NCI-H345 treated with DMSO at 0.1 percent for 48 hours (cell line): Measurements from ENCODE around the gene MFSD2B.
"Not testable (repeated sequence)": the region's sequence is repeated elsewhere in the genome, so short reads cannot be mapped to it uniquely, and the experiment has no call there.

ENCODE experiments used
- DNase-seq: peaks from one replicate; lab custom pipeline; 2025; ENCODE audit not compliant: unreplicated experiment; lab: John Stamatoyannopoulos, UW

Gene MFSD2B, protein sequence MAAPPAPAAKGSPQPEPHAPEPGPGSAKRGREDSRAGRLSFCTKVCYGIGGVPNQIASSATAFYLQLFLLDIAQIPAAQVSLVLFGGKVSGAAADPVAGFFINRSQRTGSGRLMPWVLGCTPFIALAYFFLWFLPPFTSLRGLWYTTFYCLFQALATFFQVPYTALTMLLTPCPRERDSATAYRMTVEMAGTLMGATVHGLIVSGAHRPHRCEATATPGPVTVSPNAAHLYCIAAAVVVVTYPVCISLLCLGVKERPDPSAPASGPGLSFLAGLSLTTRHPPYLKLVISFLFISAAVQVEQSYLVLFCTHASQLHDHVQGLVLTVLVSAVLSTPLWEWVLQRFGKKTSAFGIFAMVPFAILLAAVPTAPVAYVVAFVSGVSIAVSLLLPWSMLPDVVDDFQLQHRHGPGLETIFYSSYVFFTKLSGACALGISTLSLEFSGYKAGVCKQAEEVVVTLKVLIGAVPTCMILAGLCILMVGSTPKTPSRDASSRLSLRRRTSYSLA

DNA sequence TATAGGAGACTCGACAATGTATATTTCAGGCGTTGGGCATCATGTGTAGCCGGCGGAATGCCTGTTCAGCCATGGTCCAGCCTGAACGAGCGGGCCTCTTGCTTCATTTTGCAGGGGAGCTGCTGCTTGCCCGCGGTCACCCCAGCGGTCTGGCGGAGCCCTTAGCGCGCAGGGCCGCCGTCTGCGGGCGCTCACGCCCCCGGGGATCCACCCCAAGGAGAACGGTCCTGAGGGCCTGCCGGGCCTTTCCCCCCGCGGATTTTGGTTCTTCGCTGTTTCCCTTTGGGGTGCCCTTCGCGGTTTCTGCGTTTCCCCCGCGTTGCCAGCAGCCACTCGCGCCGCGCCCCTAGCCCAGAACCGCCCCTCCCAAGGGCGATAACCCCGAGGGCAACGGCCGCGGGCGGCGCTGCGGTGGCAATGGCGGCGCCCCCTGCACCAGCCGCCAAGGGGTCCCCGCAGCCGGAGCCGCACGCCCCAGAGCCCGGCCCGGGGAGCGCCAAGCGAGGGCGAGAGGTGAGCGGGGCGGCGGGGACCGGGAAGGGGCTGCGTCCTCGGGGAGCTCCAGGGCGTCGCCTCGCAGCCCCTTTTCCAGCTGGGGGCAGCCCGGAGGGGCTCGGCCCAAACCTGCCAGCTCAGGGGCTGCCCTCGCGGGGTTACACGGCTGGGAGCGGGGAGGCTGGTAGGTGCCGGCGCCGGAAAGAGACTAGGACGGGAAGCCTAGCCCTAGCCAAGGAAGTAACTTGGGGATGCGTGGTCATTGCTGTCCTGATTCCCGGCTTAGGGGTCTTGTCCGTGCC lies at the start of gene MFSD2B:
Gene MFSD2B (plus strand): TSS at position 406 of the 797 bp plus-strand sequence. CDS start 12 bp downstream, at position 418.
- no peak for DNase-seq

DNA sequence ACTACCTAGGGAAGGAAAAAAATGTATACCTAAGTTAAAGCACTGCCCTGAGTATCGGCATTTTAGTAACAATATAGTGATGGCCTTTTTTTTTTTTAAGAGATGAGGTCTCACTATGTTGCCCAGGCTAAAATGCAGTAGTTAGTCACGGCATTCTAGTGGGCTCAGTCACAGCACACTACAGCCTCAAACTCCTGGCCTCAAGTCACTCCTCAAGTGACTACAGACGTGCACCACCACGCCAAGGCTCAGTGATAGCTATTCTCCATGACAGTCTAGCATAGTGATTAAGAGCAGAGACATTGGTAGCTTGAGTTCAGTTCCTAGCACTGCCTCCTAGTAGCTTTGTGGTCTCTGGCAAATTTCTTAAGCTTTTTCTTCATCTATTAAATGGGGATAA lies 42.0 kb upstream of the MFSD2B start:
- no peak for DNase-seq

DNA sequence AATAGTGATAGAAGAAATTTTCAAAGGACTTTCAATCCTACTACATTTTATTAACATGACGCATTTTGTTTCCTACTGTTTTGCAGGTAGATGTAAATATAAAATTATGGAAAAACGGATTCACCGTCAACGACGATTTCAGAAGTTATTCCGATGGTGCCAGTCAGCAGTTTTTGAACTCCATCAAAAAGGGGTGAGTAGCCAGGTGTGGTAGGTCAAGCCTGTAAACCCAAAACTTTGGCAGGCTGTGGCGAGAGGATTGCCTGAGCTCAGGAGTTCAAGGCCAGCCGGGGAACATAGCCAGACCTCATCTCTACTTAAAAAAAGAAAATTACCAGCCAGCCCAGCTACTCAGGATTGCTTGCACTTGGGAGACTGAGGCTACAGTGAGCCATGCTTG lies 33.0 kb upstream of the MFSD2B start:
- no peak for DNase-seq

DNA sequence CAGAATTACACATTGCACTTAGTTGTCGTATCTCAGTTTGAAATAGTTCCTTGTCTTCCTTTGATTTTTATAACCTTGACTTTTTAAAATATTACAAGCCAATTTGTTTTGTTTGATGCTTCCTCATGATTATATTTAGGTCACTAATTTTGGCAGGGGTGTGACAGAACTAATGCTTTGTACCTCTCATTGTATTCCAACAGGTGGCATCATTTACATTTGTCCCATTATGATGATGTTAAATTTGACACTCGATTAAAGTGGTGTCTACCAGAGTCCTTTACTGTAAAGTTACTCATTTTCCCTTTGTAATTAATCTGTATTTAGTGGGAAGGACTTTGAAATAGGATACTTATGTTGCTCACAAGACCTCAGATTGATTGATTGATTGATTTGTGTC lies 21.5 kb upstream of the MFSD2B start:
- DNase-seq: peak; percentile 14

DNA sequence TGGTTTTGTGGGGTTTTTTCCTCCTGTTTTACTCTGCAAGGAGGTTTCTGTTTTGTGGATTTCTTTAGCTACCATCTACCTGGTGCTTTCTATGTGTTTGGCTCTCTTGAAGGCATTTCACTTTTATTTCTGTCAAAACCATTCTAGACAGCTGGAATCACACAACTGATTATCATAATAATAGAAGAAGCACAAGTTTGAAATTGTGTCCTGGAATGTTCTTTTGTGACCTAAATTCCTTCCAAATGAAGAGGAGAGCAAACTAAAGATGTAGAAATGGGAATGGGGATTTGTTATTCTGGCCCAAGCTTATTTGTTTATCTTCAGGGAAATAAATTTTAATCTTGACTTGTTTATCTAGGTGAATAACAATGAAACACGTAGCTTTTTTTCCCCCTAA lies 17.0 kb upstream of the MFSD2B start:
- no peak for DNase-seq

DNA sequence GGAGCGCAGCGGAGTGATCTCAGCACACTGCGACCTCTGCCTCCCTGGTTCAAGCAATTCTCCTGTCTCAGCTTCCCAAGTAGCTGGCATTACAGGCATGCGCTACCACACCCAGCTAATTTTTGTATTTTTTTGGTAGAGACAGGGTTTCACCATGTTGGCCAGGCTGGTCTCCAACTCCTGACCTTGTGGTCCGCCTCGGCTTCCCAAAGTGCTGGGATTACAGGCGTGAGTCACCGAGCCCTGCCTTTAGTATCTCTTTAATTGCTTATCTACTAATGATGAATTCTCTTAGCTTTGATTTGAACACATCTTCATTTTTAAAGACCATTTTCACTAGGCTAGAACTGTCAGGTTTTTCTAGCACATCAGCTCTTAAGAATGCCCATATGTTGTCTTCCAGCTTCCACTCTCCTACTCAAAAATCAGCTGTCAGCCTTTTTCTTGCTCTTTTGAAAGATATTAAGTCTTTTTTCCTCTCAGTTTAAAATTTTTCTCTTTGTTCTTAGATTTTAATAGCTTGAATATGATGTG lies 16.1 kb upstream of the MFSD2B start:
- no peak for DNase-seq

DNA sequence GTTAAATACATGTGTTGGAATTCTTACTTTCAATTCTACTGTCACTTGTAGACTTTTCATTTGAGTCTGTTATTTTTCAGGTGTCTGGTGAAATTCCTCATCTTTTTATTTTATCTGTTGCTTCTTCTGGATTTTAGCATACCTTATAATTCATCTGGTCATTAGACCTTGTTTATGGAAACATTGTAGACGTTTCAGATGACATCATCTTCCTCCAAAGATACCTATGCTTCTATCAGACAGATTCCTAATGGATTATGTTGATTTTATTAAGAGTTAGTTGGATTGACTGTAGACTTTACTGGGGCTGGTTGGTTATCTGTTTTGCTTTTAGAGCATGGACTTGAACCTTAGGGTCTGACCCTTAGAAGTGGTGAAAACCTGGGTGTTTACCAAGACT lies 15.3 kb upstream of the MFSD2B start:
- DNase-seq: no peak

DNA sequence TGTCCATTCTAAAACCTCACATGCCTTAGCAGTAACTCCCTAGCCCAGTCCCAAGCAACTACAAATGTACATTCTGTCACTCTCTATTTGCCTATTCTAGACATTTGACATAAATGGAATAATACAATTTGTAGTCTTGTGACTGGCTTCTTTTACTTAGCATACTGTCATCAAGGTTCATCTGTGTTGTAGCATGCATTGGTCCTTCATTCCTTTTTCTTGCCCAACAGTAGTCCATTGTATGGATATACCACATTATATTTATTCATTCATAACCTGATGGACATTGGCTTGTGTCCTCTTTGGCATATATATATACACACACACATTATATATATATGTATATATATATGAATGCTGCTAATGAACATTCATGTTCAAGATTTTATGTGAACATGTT lies 2.2 kb upstream of the MFSD2B start:
- no peak for DNase-seq

DNA sequence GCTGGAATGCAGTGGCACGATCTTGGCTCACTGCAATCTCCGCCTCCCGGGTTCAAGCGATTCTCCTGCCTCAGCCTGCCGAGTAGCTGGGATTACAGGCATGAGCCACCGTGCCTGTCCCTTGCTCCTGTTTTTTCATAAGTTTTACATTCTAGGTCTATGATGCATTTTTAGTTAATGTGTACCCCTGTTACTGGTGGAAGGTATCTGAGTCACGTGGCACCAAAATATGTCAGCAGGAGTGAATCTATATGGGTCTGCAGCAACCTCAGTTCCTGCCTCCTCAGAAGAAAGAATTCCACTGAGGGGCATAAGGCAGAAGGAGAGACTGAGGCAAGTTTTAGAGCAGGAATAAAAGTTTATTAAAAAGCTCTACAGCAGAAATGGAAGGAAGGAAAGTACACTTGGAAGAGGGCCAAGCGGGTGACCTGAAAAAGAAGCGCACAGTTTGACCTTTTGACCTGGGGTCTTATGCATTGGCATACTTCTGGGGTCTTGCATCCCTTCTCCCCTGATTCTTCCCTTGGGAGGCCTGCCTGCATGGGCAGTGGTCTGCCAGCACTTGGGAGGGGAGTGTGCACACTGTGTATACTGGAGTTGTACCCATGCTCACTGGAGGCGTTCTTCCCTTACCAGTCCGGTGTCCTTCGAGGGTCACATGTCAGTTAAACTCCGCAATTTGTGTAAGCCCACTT lies 1.1 kb upstream of the MFSD2B start:
- no peak for DNase-seq

DNA sequence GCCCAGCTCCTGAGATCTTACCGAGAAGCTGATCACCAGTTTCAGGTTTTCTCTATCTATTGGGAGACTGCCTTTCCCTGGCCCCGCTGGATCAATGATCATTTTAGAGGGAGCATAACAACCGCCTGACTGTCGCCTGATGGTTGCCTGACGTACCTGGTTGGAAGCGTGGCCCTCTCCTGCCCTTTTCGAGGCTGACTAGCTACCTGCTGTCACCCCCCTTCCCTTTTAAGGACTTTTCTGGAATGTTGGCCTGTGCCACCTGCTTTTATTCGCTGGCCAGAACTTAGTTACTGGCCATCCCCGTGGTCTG lies 562 bp upstream of the MFSD2B start:
- DNase-seq: no peak

DNA sequence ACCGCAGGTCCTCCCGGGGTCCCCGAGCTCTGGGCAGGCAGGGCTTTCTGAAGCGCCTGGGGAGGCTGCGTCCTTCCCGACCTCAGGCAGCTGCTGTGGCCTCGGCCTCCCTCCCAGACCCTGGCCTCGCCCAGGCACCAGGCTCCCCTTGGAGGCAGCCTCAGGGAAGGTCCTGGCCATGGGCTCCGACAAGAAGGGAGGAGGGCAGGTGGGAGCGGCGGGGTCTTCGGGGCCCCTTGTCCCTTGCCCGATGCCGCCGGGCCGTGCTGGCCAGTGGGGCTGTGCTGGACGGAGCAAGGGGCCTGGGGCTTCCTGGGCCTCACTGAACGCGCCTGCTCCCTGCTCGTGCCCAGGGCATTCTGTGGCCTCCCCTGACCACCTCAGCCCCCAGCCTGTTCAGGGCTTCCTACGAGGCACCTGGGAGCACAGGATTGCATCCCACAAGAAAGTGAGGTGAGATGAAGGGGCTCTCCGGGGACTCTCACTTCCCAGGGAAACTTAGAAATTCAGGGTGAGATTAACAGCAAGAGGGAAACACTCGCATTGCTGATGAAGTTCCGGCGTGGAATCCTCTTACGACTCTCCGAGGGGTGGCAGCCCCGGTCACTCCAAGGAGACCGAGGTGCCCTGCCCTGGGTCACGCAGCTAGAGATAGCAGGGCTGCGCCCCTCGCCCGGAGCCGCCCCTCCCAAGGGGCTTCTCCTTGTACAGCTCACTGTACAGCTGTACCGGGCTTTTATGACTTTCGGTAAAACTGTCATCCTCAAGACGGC lies 778 bp downstream of the MFSD2B start:
- DNase-seq: no peak

DNA sequence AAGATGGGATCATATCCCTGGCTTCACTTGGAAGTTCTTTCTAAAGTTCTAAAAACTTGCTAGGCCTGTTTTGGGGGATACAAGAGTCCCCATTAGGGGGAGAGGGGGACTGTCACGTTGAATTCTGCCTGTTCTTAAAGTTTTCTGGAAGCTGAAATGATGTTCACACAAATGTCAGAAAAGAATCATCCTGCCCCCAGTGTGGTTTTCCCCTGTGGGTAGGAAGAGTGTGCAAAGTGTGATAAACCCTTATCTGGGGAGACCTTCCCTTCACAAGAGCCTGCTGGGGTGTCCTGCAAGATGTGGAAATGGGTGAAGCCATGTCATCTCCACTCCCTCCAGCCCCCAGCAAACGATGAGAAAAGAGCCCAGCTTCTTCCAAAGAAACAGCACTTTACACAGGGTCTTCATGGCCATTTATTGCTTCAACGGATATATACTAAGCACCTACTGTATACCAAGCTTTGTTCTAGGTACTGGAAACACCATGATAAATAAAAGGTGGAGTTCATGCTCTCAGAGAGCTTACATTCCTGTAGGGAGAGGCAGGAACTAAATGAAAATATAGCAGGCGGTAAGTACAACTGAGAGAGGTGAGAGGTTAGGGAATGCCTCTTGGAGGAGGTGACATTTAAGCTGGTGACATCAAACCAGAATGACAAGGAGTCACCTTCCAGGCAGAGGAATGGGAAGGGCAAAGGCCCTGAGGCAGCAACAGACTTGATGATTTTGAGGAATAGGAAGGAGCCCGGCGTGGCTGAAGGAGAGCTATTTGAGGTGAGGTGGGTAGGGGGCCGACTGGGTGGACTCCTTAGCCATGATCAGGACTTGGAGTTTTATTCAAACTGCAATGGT lies 1.6 kb downstream of the MFSD2B start:
- DNase-seq: no peak

DNA sequence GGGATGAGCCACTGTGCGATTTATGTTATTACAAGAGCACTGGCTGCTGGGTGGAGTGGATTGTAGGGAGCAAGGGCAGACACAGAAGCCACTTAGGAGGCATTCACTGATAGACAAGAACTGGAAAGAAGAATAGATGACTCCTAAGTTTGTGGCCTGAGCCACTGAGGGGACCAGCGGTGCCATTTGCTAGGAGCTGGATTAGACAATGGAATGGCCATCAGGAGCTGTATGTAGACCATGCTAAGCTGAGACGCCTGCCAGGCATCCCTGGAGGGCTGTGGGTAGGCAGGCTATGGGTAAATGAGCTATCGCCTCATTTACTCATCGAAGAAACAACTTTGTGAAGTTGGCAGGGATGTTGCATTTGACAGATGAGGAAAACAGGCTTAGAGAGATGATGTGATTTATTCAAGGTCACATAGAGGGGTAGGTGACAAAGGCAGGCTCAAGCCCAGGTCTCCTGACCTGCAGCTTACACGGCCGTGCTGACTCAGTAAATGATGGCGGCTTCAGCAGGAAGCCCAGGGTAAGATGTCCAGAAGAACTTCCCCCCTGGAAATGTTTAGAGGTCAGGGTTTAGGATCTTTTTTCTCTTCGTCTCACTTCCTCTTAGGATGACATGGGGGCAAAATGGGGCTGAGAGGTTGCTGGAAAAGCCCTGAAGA lies 2.8 kb downstream of the MFSD2B start:
- DNase-seq: no peak

DNA sequence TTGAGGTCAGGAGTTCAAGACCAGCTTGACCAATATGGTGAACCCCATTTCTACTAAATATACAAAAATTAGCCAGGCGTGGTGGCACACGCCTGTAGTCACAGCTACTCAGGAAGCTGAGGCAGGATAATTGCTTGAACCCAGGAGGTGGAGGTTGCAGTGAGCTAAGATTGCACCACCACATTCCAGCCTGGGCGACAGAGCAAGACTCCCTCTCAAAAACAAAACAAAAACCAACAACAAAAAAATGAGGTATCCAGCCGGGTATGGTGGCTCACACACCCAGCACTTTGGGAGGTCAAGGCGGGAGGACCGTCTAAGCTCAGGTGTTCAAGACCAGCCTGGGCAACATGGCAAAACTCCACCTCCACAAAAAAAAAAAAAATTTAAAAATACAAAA lies 5.0 kb downstream of the MFSD2B start:
- not testable (repeated sequence) for DNase-seq

DNA sequence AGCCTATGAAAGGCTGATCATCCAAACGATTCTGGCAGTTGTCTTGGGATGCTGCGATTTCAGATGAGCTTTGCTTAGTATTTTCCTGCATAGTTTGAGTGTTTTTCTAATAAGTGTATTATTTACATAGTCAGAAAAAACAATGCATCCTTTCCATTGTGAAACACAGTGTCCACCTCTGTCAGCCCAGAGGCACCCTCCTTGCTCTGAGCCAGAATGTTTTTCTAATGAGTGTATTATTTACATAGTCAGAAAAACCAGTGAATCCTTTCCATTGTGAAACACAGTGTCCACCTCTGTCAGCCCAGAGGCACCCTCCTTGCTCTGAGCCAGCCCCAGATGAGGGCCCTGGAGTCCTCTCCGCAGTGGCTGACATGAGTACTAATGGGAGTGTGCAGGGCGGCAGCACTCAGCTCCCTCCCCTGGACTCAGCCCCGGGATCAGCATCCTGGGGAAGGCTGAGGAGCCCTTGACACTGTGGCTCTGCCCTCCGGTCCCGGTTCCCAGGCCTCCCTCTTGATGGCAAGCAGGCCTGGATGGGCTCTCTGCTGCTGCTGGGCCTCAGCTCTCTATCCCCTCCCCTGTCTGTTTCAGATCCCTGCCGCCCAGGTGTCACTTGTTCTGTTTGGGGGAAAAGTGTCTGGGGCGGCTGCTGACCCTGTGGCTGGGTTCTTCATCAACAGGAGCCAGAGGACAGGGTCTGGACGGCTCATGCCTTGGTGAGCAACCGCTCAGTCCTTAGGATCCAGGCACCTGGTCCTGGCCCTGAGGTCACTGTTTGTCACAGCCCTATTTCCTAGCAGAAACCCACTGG lies 5.9 kb downstream of the MFSD2B start:
- no peak for DNase-seq

DNA sequence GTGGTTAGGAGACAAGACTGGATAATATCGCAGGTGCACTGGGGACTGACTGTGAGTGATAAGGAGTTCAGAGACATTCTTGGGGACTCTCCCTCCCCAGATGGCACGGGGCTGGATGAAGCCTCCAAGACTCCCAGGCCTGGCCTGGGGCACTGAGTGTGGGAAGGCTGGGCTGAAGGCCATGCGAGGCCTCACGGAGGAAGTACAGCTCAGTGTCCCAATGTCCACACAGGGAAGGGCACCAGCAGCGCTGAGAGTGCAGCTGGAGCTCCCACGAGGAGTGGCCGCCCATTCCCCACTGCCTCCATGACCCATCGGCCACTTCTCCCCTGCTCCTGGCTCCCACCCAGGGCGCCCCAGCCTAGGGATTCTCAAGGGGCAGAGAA lies 6.5 kb downstream of the MFSD2B start:
- no peak for DNase-seq

DNA sequence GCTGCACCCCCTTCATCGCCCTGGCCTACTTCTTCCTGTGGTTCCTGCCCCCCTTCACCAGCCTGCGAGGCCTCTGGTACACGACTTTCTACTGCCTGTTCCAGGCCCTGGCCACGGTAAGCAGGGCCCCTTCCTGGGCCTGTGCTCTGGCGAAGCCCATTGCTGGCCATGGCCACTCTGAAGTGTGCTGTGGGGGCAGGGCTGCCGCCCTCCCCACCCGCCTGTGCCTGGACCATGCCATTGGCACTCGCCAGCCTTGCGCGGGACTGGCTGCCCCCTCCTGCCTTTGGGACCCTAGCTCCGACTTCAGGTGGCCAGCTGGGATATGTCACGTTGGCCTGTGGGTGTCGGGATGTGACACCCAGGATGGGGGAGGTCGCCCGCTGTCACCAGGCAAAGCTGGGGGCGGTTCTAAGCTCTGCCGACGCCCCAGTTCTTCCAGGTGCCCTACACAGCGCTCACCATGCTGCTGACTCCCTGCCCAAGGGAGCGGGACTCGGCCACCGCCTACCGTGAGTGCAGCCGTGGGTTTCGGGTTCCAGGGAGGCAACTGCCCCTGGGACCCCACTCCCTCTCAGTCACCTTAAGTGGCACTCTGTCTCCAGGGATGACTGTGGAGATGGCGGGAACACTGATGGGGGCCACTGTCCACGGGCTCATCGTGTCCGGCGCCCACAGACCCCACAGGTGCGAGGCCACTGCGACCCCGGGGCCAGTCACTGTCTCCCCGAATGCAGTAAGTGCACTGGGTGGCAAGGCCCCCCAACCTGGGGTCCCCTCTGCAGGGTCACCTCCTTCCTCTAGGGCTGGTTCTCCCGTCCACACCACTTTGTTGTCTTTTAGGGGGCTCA lies 7.2 kb downstream of the MFSD2B start:
- no peak for DNase-seq

DNA sequence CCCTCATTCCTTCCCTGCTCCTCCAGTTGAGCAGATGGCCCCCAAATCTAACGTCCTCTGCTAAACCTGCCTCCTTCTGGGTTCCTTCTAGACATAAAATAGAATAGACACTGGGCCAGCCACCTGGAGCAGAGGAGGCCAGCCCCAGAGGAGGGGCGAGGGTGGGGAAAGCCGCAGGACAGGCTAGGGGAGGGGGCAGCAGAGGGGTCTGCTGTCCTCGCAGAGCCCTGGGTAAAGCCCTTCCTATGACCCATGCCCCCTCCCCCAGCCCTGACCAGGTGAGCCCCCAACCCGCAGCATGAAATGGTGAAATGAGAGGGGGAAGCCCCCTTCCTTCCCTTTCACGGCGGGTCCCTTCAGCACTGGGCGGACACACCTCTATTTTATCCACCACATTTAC lies 7.8 kb downstream of the MFSD2B start:
- no peak for DNase-seq
